ENCODE results near the gene SCYGR8.

Gene SCYGR8

DNA sequence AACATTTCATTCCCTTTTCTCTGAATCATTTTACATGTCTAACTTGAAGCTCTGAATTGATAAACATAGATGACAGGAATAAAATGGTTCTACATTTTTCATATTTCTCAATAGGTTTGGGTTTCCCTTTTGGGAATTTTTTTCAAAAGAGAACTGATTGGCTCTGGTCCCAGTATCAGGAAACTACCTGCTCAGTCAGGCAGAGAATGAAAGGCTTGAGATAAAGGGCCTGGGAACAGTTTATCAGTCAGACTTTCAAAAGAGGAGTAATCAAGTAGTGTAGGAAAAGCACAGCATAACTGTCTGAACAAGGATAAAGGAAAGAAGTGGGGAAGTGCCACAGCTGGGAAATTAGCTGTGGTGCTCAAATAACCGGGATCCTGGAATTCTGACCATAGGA lies 39.6 kb downstream of the SCYGR8 start:
- DNase-seq (ENCODE audit: low read depth), result no peak
- TF ChIP-seq, protein P1, sequence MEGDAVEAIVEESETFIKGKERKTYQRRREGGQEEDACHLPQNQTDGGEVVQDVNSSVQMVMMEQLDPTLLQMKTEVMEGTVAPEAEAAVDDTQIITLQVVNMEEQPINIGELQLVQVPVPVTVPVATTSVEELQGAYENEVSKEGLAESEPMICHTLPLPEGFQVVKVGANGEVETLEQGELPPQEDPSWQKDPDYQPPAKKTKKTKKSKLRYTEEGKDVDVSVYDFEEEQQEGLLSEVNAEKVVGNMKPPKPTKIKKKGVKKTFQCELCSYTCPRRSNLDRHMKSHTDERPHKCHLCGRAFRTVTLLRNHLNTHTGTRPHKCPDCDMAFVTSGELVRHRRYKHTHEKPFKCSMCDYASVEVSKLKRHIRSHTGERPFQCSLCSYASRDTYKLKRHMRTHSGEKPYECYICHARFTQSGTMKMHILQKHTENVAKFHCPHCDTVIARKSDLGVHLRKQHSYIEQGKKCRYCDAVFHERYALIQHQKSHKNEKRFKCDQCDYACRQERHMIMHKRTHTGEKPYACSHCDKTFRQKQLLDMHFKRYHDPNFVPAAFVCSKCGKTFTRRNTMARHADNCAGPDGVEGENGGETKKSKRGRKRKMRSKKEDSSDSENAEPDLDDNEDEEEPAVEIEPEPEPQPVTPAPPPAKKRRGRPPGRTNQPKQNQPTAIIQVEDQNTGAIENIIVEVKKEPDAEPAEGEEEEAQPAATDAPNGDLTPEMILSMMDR (IDR thresholded peaks at IDR 0.05; ENCODE audit: low read length, missing control alignments), result no peak
- H3K4me3 ChIP-seq (replicated peaks; ENCODE audit: low read depth, low read length), result no peak overlapping the region

DNA sequence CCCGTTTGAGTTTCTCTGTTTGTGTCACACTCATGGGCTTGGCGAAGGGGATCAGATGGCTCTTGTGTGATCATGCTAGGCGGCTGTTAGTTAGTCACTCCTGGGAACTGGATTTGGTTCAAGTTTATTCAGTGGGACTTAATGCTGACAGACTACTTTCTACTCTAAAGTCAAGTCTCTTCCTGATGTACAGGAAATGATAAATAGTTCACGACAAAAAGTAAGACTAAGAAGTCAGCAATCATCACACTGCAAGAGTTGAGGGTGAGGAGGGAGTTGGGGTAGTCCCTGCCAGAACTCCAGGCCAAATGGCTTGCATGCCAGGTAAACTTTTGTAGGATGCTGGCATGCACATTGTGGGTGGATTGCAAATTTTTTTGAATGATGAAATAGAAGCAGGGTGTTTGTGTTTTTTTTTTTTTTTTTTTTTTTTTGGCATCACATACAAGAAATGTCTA lies 42.9 kb downstream of the SCYGR8 start:
- TF ChIP-seq, protein P1 (IDR thresholded peaks at IDR 0.05; ENCODE audit: low read length, missing control alignments), result no peak

DNA sequence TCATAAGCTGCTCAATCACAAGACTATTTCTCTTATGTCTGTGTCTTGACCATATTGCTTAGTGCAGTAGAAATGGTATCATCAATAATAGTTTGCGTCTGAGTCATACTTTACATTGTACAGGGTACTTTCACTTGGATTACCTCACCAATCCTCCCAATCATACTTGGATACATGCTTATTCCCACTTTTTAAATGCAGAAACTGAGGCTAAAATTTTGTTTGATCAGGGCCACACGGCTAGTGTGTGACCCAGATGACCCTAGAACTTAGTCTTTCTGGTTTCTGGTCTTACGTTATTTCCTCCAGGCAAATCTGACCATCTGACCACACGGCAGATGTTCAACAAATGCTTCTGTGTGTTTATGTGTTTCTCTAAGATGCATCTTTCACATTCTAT lies 44.1 kb downstream of the SCYGR8 start:
- H3K4me3 ChIP-seq (replicated peaks; ENCODE audit: low read depth, low read length), result no peak overlapping the region
- no peak for DNase-seq (ENCODE audit: low read depth)
- TF ChIP-seq, protein P1 (IDR thresholded peaks at IDR 0.05; ENCODE audit: low read length, missing control alignments), result no peak

More for the DNA sequence above, 42.9 kb downstream of the SCYGR8 start:
- DNase-seq (ENCODE audit: low read depth), result peak; percentile 78
- H3K4me3 ChIP-seq (replicated peaks; ENCODE audit: low read depth, low read length), result no peak overlapping the region

DNA sequence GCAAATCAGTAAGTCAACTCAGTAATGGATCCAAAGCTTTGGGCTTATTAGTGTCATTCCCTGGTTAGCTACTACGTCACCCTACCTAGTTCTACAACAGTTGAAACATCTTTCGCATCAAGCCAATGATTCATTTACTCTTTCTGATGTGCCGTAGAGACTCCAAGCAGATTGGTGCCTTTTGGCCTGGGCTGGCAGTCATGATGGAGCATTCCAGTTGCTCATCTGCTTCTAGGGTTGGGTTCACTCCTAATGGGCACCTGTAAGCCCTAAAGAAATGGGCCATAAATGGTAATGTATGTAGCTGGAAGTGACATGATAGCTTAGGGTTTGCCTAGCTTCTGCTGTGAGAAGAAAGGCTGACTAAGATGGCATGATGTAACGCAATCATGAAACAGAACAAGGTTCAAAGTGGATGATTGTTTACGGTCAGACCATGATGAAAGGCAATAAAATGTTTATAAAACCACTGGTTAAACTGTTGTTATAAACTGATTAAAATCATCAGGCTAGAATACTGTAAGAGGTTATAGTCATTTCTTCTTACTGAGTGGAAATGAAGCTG lies 47.5 kb downstream of the SCYGR8 start:
- TF ChIP-seq, protein P1 (IDR thresholded peaks at IDR 0.05; ENCODE audit: low read length, missing control alignments), result no peak
- H3K4me3 ChIP-seq (replicated peaks; ENCODE audit: low read depth, low read length), result no peak overlapping the region
- DNase-seq (ENCODE audit: low read depth), result no peak
